Left renal pelvis (tissue), 4 donors: ENCODE measurements around the gene MAP9. TPM values are rescaled to one million over a fixed set of nuclear protein-coding genes. Genes with fewer than 3 reads are reported as not detected.
"Not testable (repeated sequence)": the region's sequence is repeated elsewhere in the genome, so short reads cannot be mapped to it uniquely, and the experiment has no call there.

Experiments used
- DNase-seq, 4 donors: peaks; one replicate each; pipeline ENCODE4 v3.0.0-alpha.2; 2013; ENCODE audit warnings: low read depth in 4 of 4, low spot score in 3 of 4
- polyA plus RNA-seq, 4 donors: library from polyadenylated mRNA; unstranded; fragments of 120-200 nt; gene quantifications; one replicate each; pipeline ENCODE4 v1.2.1, GENCODE V29; 2013; ENCODE audit not compliant: insufficient read length in 4 of 4

MAP9 gene
- polyA plus RNA-seq: 10 to 100 TPM; 17.0 to 37.4 (median 30.7) TPM

GRCh38 chr4:155376387-155377268 lies at the start of gene MAP9:
Gene MAP9 (minus strand): TSS chr4:155376965. CDS start chr4:155375850, 1,115 bp downstream.
- DNase-seq: peak; percentile 87 to 94 (median 90)

- DNase-seq: not testable (repeated sequence)
These were observed 48.0 kb upstream of the MAP9 start for GRCh38 chr4:155424778-155425177.

- DNase-seq: no peak
These were observed 46.9 kb upstream of the MAP9 start for GRCh38 chr4:155423671-155424070.

DNA sequence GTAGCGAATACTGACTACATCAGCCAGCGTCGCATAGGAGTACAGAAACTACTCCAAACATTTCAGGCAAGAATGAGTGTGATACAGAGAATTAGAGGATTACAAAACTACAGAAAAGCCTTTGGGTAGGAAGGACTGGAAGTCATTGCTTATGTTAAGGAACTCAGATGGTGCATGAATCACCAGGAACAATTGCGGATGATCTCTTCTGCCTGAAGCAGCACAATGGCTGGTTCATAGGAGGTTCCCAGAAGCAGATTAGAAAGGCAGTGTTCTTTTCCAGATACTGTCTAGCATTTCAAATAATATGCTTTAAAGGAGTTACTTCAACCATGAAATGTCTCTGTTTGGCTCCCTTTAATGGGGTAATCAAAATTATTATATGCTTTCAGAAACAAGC lies 42.5 kb upstream of the MAP9 start:
- DNase-seq: no peak

DNA sequence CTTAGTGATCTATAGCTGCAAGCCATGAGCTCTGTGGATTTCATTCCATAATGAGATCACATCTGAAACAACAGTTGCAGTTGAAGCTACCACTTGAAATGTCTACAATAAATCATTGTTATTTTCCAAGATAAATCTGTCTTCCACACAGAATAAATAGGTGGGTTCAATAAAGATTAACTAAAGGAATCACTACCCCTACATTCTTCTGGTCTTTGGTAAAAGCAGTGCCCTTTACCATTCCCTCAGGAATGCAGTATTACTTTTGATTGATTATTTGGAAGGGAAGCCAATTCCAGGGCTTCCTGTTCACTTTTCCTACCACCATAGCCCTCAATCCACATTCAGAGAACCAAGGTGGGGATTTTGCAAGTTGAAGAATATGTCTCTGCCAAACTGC lies 38.9 kb upstream of the MAP9 start:
- DNase-seq: no peak

DNA sequence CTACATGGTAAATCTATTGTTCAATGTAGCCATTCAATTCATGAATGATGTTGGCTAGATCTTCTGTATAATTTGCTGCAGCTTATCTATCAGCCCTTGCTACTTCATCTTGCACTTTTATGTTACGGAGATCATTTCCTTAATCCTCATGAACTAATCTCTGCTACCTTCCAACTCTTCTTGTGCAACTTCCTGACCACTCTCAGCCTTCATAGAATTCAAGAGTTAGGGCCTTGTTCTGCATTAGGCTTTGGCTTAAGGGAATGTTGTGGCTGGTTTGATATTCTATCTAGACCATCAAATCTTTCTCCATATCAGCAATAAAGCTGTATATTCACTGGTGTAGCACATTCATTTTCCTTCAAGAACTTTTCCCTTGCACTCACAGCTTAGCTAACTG lies 36.7 kb upstream of the MAP9 start:
- no peak for DNase-seq

DNA sequence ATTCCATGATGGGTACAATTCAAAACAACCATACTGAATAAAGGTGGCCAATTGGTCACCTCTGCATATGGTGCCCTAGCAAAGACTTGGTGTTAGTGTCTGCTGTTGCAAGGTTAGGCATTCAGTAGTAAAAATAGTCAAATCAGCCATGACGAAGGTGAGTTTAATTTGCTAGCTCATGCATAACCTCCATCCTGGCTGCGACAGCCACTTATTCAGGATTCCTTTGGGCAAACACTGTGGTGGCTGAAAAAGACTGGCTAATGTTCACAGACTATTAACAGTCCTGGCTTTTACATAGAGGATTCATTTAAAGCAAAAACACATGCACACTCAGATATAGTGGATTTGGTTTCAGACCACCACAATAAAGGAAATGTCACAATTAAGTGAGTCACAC lies 34.8 kb upstream of the MAP9 start:
- no peak for DNase-seq

DNA sequence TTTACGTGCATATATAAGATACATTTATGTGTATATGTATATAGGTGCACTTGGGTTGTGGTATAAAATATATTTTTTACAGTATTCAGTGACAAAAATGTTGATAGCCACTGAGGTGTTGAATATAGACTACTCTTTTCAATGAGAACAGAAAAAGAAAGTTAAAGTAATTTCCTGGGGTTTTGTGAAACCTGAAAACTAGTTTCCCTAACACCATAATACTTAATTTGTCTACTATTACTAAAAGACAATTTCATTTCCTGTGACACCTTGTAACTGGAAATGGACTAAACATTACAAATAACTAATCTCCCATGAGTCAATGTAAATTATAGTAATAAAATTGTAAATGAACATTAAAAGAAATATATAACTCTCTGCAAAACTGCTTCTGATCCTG lies 32.0 kb upstream of the MAP9 start:
- no peak for DNase-seq

DNA sequence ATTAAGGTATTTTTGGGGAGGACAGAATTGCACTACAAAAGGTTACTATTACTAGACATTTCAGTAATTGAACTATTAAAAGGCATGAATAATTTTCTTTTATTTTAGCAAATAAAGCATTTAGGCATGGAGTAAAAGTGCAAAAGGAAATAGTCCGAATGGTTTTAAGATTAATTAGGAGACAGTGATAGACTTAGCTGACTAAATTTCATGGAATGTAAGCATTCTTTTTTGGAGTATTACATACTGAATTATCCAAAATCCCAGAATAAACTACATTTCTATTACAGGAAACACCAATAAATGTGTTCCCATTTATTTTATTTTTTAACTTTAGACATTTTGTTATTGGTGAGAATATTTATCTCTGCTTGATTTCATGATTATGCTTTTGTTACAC lies 30.7 kb upstream of the MAP9 start:
- no peak for DNase-seq

GRCh38 chr4:155405059-155405458 lies 28.3 kb upstream of the MAP9 start:
- no peak for DNase-seq

GRCh38 chr4:155403886-155404285 lies 27.1 kb upstream of the MAP9 start:
- DNase-seq: no peak

DNA sequence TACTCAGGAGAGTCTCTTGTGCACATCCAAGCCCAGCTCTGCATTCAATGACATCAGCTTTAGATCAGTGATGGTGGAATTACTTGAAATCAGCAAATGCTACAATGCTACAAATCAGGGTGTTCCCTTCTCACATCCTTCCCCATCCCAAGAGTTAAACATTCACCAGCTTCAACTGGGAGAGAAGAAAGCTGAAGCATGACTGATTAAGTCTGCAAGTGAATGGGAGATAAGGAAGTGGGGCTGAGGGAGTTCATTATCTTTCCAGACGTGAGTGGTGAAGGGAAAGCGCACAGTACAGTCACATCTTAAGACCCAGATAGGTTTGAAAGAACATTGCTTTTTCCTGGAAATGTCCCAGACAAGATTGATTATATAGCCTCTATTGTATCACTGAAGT lies 26.2 kb upstream of the MAP9 start:
- no peak for DNase-seq

DNA sequence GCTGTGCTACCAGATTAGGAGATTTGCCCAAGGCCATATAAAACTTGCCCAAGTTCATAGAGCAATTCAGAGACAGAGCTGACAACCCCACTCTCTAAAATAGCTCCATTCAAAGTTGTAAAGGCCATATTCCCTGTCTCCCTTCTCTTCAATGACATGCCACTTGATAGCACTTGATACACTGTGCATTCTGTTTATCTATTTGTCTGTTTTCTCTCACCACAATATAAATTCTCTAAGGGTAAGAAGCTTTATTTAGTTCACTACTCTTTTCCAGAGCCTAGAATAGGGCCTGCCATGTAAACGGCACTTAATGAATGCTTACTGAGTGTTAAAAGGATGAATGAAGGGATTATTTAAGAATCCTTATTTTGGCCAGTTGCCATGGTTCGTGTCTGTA lies 24.1 kb upstream of the MAP9 start:
- no peak for DNase-seq

GRCh38 chr4:155399974-155400697 lies 23.4 kb upstream of the MAP9 start:
- DNase-seq: no peak

- no peak for DNase-seq
These were observed 15.9 kb upstream of the MAP9 start for GRCh38 chr4:155392481-155393184.

DNA sequence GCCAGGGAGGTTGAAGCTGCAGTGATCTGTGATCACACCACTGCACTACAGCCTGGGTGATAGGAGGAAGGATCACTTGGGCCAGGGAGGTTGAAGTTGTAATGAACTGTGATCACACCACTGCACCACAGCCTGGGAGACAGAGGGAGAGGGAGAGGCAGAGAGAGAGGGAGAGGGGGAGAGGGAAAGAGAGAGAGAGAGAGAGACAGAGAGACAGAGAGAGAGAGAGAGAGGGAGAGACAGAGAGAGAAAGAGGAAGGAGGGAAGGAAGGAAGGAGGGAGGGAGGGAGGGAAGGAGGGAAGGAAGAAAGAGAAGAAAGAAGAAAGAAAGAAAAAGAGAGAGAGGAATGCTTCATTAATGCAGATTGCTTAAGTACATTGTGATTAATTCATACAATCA lies 15.2 kb upstream of the MAP9 start:
- no peak for DNase-seq

DNA sequence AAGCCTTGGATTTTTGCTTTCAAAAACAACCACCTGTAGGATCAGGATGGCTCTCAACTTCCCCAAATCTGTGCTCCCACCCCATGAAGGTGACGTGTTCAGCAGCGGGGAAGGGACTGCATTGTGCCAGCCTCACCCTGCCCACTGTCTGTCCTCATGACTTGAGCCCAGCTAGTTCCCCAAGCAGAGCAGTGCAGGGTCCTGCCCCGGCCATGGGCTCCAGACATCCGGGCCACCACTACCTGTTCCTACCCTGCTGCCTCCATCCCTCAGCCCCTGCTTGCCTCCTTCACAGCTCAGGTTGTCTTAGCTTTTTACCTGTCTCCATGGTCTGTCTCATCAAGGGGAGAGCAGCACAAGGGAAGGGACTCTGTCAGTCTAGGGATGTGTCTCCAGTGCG lies 11.4 kb upstream of the MAP9 start:
- DNase-seq: no peak

GRCh38 chr4:155383541-155383940 lies 6.8 kb upstream of the MAP9 start:
- no peak for DNase-seq

GRCh38 chr4:155377276-155377675 lies 511 bp upstream of the MAP9 start:
- no peak for DNase-seq

- DNase-seq: no peak
These were observed 5.2 kb downstream of the MAP9 start for GRCh38 chr4:155371432-155372043.

DNA sequence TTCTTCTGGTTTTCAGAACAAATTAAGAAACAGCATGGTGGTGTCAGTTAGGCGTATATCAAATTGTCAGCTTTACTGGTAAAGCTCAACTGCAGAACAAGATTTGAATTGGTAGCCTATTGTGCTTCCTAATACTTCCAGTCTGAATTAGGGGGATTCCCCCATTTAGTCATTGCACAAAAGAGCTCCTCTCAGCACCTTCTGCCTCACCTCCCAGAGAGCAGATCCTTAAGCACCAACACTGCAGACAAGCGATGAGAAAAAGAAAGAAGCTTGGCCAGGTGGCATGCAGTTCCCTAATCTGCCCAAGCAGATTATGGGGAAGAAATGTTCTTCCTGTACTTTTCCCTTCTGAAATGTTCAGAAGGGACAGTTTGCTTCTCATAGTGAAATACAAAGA lies 9.2 kb downstream of the MAP9 start:
- no peak for DNase-seq
